ENCODE measurements around the gene SPAG5. TPM values are rescaled to one million over a fixed set of nuclear protein-coding genes. Genes with fewer than 3 reads are reported as not detected.

The SPAG5 gene
- total RNA-seq, 1 donor from 2014 or later = 15.8 TPM

- Mint-ChIP-seq H3K4me3 (no peak overlapping the region), H3K36me3 (ENCODE audit: low read depth) (no peaks in the 10 kb centered on the region), H3K4me1 (no peaks in the 10 kb centered on the region), H3K27me3 (no peaks in the 10 kb centered on the region), H3K9me3 (no peaks in the 10 kb centered on the region), H3K27ac (no peak overlapping the region)
- DNase-seq = no peak
- intact Hi-C loops (cut with micrococcal nuclease) = no loop called here
- no peak for ATAC-seq (ENCODE audit: low read depth)
- CTCF ChIA-PET = interaction anchor here (1.2 kb wide), 1 partner anchor 13 kb away, joined by 3 read pairs; no protein-coding TSS in a partner anchor
- POLR2A ChIA-PET = interaction anchor here (0.6 kb wide), 2 partner anchors 8 to 13 kb away, joined by 3 to 4 read pairs; no protein-coding TSS in a partner anchor
- no peak for TF ChIP-seq CTCF (IDR thresholded peaks at IDR 0.05)
Observed at GRCh38 chr17:28534740-28535375, 64.0 kb downstream of the SPAG5 start.

GRCh38 chr17:28533091-28533807 lies 65.6 kb downstream of the SPAG5 start:
- H3K36me3 Mint-ChIP-seq (ENCODE audit: low read depth) = no peaks in the 10 kb centered on the region
- DNase-seq = no peak

GRCh38 chr17:28532050-28532960 lies 66.5 kb downstream of the SPAG5 start:
- TF ChIP-seq CTCF (IDR thresholded peaks at IDR 0.05) = no peak
- Mint-ChIP-seq H3K36me3 (ENCODE audit: low read depth) (no peaks in the 10 kb centered on the region), H3K9me3 (no peaks in the 10 kb centered on the region), H3K4me3 (no peak overlapping the region), H3K27ac (no peak overlapping the region), H3K4me1 (no peaks in the 10 kb centered on the region), H3K27me3 (no peaks in the 10 kb centered on the region)
- no peak for DNase-seq
- ChIA-PET POLR2A (no interaction called here), CTCF (interaction anchor here (0.6 to 1.2 kb wide), 2 partner anchors 10 to 80 kb away, joined by 3 read pairs; no protein-coding TSS in a partner anchor)
- no peak for ATAC-seq (ENCODE audit: low read depth)
- intact Hi-C loops (cut with micrococcal nuclease) = no loop called here

More at GRCh38 chr17:28533091-28533807, 65.6 kb downstream of the SPAG5 start:
- POLR2A ChIA-PET = no interaction called here
- intact Hi-C loops (cut with micrococcal nuclease) = no loop called here
- Mint-ChIP-seq H3K4me3 (no peak overlapping the region), H3K27ac (no peak overlapping the region), H3K9me3 (no peaks in the 10 kb centered on the region), H3K4me1 (no peaks in the 10 kb centered on the region), H3K27me3 (no peaks in the 10 kb centered on the region)
- TF ChIP-seq CTCF (IDR thresholded peaks at IDR 0.05) = no peak
- CTCF ChIA-PET = no interaction called here
- ATAC-seq (ENCODE audit: low read depth) = no peak

GRCh38 chr17:28530926-28531325 lies 67.9 kb downstream of the SPAG5 start:
- Mint-ChIP-seq H3K4me1 (no peaks in the 10 kb centered on the region), H3K9me3 (no peaks in the 10 kb centered on the region), H3K36me3 (ENCODE audit: low read depth) (no peaks in the 10 kb centered on the region), H3K27me3 (no peaks in the 10 kb centered on the region), H3K27ac (no peak overlapping the region), H3K4me3 (no peak overlapping the region)
- ATAC-seq (ENCODE audit: low read depth) (no peak), DNase-seq (no peak)
- intact Hi-C loops (cut with micrococcal nuclease) = no loop called here
- ChIA-PET POLR2A (interaction anchor here (0.6 kb wide), 1 partner anchor 10 kb away, joined by 7 read pairs; no protein-coding TSS in a partner anchor), CTCF (interaction anchor here (1.2 kb wide), 1 partner anchor 82 kb away, joined by 3 read pairs; no protein-coding TSS in a partner anchor)
- TF ChIP-seq CTCF (IDR thresholded peaks at IDR 0.05) = no peak

Measured in activated B cell treated with CpG ODN at 0.5 μM for 24 hours (primary cell).